Measurements from ENCODE around the gene RNF213.

- TF ChIP-seq RNF2 (IDR thresholded peaks at IDR 0.05; ENCODE audit: borderline replicate concordance, low read depth, low read length, missing control alignments, poor library complexity, severe bottlenecking) = no peak
- TF ChIP-seq TAF1 (IDR thresholded peaks at IDR 0.05; ENCODE audit: low read depth, low read length) = no peak
- TF ChIP-seq EP300 (IDR thresholded peaks at IDR 0.05; ENCODE audit: borderline replicate concordance in 1 of 2, low read depth in 2 of 2, low read length in 2 of 2) = no peak
- no peak for TF ChIP-seq ATF3 (IDR thresholded peaks at IDR 0.05; ENCODE audit: insufficient read depth, low read depth, low read length)
- no peak for TF ChIP-seq CTCF (IDR thresholded peaks at IDR 0.05; ENCODE audit: control extremely low read depth in 1 of 3, insufficient read depth in 1 of 3, low read depth in 1 of 3, low read length in 3 of 3)
- no peak for TF ChIP-seq BRCA1 (IDR thresholded peaks at IDR 0.05; ENCODE audit: low read depth, low read length)
- TF ChIP-seq EZH2 (IDR thresholded peaks at IDR 0.05; ENCODE audit: low read depth, low read length, severe bottlenecking) = no peak
- no peak for TF ChIP-seq POLR2AphosphoS5 (IDR thresholded peaks at IDR 0.05; ENCODE audit: low read depth, low read length)
- TF ChIP-seq SP2 (IDR thresholded peaks at IDR 0.05; ENCODE audit: low read length) = no peak
- no peak for TF ChIP-seq CHD1 (IDR thresholded peaks at IDR 0.05; ENCODE audit: low read depth, low read length)
- no peak for TF ChIP-seq BACH1 (IDR thresholded peaks at IDR 0.05; ENCODE audit: low read length)
- no peak for TF ChIP-seq POLR2A (IDR thresholded peaks at IDR 0.05; ENCODE audit: control extremely low read depth in 1 of 2, low read depth in 2 of 2, low read length in 2 of 2)
- no peak for TF ChIP-seq FOSL1 (IDR thresholded peaks at IDR 0.05; ENCODE audit: insufficient read depth, low read depth, low read length)
Measured at GRCh38 chr17:80214012-80214877, 46.4 kb upstream of the RNF213 start.

All from H1 (cell line).